PC-3 (cell line): ENCODE measurements around the gene TMCC2. TPM values are rescaled to one million over a fixed set of nuclear protein-coding genes. Genes with fewer than 3 reads are reported as not detected.
"Not testable (repeated sequence)": the region's sequence is repeated elsewhere in the genome, so short reads cannot be mapped to it uniquely, and the experiment has no call there.

ENCODE experiments used
- ATAC-seq: fragments of 200-7000 bp; cut with Tn5 transposase; 2 replicates; pipeline ENCODE4 v1.9.1; 2020; ENCODE audit warnings: mild to moderate bottlenecking, moderate library complexity
- BruUV-seq: library from RNA; stranded (reverse); fragments of 400-500 nt; replicated peaks from 2 replicates; lab custom pipeline; 2021; lab: Mats Ljungman, UMichigan
- CTCF ChIA-PET: fragments of 300-600 bp; sonication (Branson Sonifier 250); formaldehyde crosslinking; loops from one replicate; lab custom pipeline; 2022; ENCODE audit warnings: antibody characterized with exemption; lab: Charles Lee
- POLR2A ChIA-PET: fragments of 300-600 bp; sonication (Branson Sonifier 250); formaldehyde crosslinking; loops from one replicate; lab custom pipeline; 2022; ENCODE audit warnings: antibody characterized with exemption; ENCODE audit not compliant: unreplicated experiment; lab: Charles Lee
- DNase-seq: peaks from one replicate; pipeline ENCODE4 v3.0.0-alpha.2; 2015
- H2AFZ ChIP-seq: fragments of 300-600 bp; sonication (generic); 2 replicates; pipeline ENCODE4 v1.6.0; 2016; ENCODE audit warnings: antibody characterized with exemption, low read length
- H3F3A ChIP-seq: fragments of 300-600 bp; sonication (generic); one replicate; pipeline ENCODE4 v1.6.0; 2017; ENCODE audit warnings: antibody characterized with exemption, low read length, control low read depth, mild to moderate bottlenecking; ENCODE audit not compliant: unreplicated experiment
- H3K27ac ChIP-seq: fragments of 300-600 bp; sonication (generic); 2 replicates; pipeline ENCODE4 v1.5.1; 2016; ENCODE audit warnings: mild to moderate bottlenecking, low read length
- H3K27me3 ChIP-seq: fragments of 300-600 bp; sonication (generic); 2 replicates; pipeline ENCODE4 v1.6.1; 2016; ENCODE audit warnings: low read length, mixed read lengths
- H3K36me3 ChIP-seq: fragments of 300-600 bp; sonication (generic); 2 replicates; pipeline ENCODE4 v1.6.1; 2016; ENCODE audit warnings: low read depth, mixed run types, low read length, mixed read lengths
- H3K4me1 ChIP-seq: fragments of 300-600 bp; sonication (generic); 2 replicates; pipeline ENCODE4 v1.5.1; 2016; ENCODE audit warnings: low read length; ENCODE audit not compliant: insufficient read depth
- H3K4me2 ChIP-seq: fragments of 300-600 bp; sonication (generic); 2 replicates; pipeline ENCODE4 v1.6.0; 2016; ENCODE audit warnings: low read length
- H3K4me3 ChIP-seq: fragments of 300-600 bp; sonication (generic); 2 replicates; pipeline ENCODE4 v1.5.1; 2016; ENCODE audit warnings: mild to moderate bottlenecking, low read length, mixed read lengths
- H3K79me2 ChIP-seq: fragments of 300-600 bp; sonication (generic); 2 replicates; pipeline ENCODE4 v1.6.1; 2017; ENCODE audit warnings: low read length, mixed read lengths
- H3K9ac ChIP-seq: fragments of 300-600 bp; sonication (generic); 2 replicates; pipeline ENCODE4 v1.6.0; 2016; ENCODE audit warnings: mild to moderate bottlenecking, low read length
- H3K9me2 ChIP-seq: fragments of 300-600 bp; sonication (generic); replicated peaks from 2 replicates; pipeline ENCODE4 v1.6.1; 2016; ENCODE audit warnings: mixed run types, low read length, mixed read lengths
- H3K9me3 ChIP-seq: fragments of 300-600 bp; sonication (generic); 2 replicates; pipeline ENCODE4 v1.6.1; 2016; ENCODE audit warnings: low read length, mixed read lengths
- H4K20me1 ChIP-seq: fragments of 300-600 bp; sonication (generic); 2 replicates; pipeline ENCODE4 v1.6.1; 2016; ENCODE audit warnings: low read length, mixed read lengths
- CTCF ChIP-seq: fragments of 300-600 bp; sonication (generic); conservative IDR thresholded peaks from 2 replicates; pipeline ENCODE4 v1.5.1; 2017; ENCODE audit warnings: antibody characterized with exemption, low read depth, mild to moderate bottlenecking, low read length
- EZH2 ChIP-seq: fragments of 300-600 bp; sonication (generic); IDR thresholded peaks from one replicate; pipeline ENCODE4 v1.6.1; 2017; ENCODE audit warnings: antibody characterized with exemption, mild to moderate bottlenecking, low read length; ENCODE audit not compliant: unreplicated experiment
- EZH2phosphoT487 ChIP-seq: fragments of 300-600 bp; sonication (generic); IDR thresholded peaks from 2 replicates; pipeline ENCODE4 v1.6.1; 2018; ENCODE audit warnings: mild to moderate bottlenecking, antibody characterized with exemption, low read length, borderline replicate concordance
- intact Hi-C: fragments of 100-400 bp; cut with micrococcal nuclease; formaldehyde crosslinking; loops from 2 replicates; pipeline ENCODE4 v1.9.0; 2023
- total RNA-seq: library from RNA; depleted of rRNA; stranded (reverse); fragments of >200 nt; gene quantifications from 2 replicates; pipeline ENCODE4 v1.2.3, GENCODE V29; 2014

Gene TMCC2
- total RNA-seq, 1 experiment from 2014 or later, result 8.7 TPM

- Histone ChIP-seq H2AFZ (no peak overlapping the region), H3K4me2 (no peak overlapping the region), H4K20me1 (no peaks in the 10 kb centered on the region), H3K79me2 (no peaks in the 10 kb centered on the region), H3F3A (no peaks in the 10 kb centered on the region), H3K9me3 (no peaks in the 10 kb centered on the region), H3K4me3 (no peak overlapping the region), H3K9me2 (no peaks in the 10 kb centered on the region), H3K36me3 (no peaks in the 10 kb centered on the region), H3K4me1 (peaks cover 3% of the 10 kb centered on the region; the same call in 1 of the 2 replicates), H3K27ac (no peak overlapping the region), H3K9ac (no peak overlapping the region), H3K27me3 (no peaks in the 10 kb centered on the region)
- DNase-seq (no peak), ATAC-seq (no peak)
- BruUV-seq, result no TSS peak
- CTCF ChIA-PET, result no interaction called here
- intact Hi-C loops, result no loop called here
- no peak for TF ChIP-seq CTCF
- TF ChIP-seq EZH2, result no peak
- TF ChIP-seq EZH2phosphoT487, result no peak
- POLR2A ChIA-PET, result no interaction called here
Observed at GRCh38 chr1:205276689-205277065, 48.9 kb downstream of the TMCC2 start.

- Histone ChIP-seq H3K9me2 (no peaks in the 10 kb centered on the region), H3K27ac (no peak overlapping the region), H3K4me3 (no peak overlapping the region), H3F3A (no peaks in the 10 kb centered on the region), H3K36me3 (no peaks in the 10 kb centered on the region), H3K79me2 (no peaks in the 10 kb centered on the region), H3K9me3 (no peaks in the 10 kb centered on the region), H3K4me1 (peaks cover 16% of the 10 kb centered on the region), H4K20me1 (no peaks in the 10 kb centered on the region), H3K4me2 (no peak overlapping the region), H3K9ac (no peak overlapping the region), H3K27me3 (no peaks in the 10 kb centered on the region), H2AFZ (no peak overlapping the region)
- intact Hi-C loops, result no loop called here
- ChIA-PET CTCF (interaction anchor here (1.0 kb wide), 1 partner anchor 46 kb away, joined by 3 read pairs; no protein-coding TSS in a partner anchor), POLR2A (no interaction called here)
- no peak for TF ChIP-seq CTCF
- TF ChIP-seq EZH2, result no peak
- no peak for TF ChIP-seq EZH2phosphoT487
- DNase-seq (peak; percentile 43), ATAC-seq (no peak)
- BruUV-seq, result no TSS peak
Observed at GRCh38 chr1:205279986-205280385, 52.2 kb downstream of the TMCC2 start.

- ATAC-seq, H4K20me1 ChIP-seq, H3K4me2 ChIP-seq, BruUV-seq, H3K79me2 ChIP-seq, H2AFZ ChIP-seq, H3F3A ChIP-seq, intact Hi-C loops, H3K9me2 ChIP-seq, H3K9me3 ChIP-seq, DNase-seq, POLR2A ChIA-PET, H3K9ac ChIP-seq, H3K36me3 ChIP-seq, H3K4me3 ChIP-seq, H3K27ac ChIP-seq, H3K27me3 ChIP-seq: not testable (repeated sequence)
- peaks cover 25% of the 10 kb centered on the region for H3K4me1 ChIP-seq
- CTCF ChIA-PET, result interaction anchor here (1.0 kb wide), 1 partner anchor 45 kb away, joined by 3 read pairs; no protein-coding TSS in a partner anchor
Observed at GRCh38 chr1:205280666-205281395, 53.1 kb downstream of the TMCC2 start.
